Osteoblast (primary cell): ENCODE measurements around the gene ANO2. TPM values are rescaled to one million over a fixed set of nuclear protein-coding genes. Genes with fewer than 3 reads are reported as not detected.

Experiments used
- DNase-seq: peaks from one replicate; pipeline ENCODE4 v3.0.0; 2011; ENCODE audit warnings: low spot score, mixed read lengths; ENCODE audit not compliant: insufficient read length; ENCODE audit errors: missing footprints
- H2AFZ ChIP-seq: 2 replicates; pipeline ENCODE4 v1.6.0; 2011; ENCODE audit warnings: mild to moderate bottlenecking, low read length
- H3K27ac ChIP-seq: 2 replicates; pipeline ENCODE4 v1.5.1; 2011; ENCODE audit warnings: mild to moderate bottlenecking, low read depth, low read length, moderate library complexity
- H3K27me3 ChIP-seq: 2 replicates; pipeline ENCODE4 v1.6.0; 2012; ENCODE audit warnings: mild to moderate bottlenecking, control low read depth, inconsistent platforms, low read length, moderate library complexity; ENCODE audit not compliant: insufficient read depth
- H3K36me3 ChIP-seq: 2 replicates; pipeline ENCODE4 v1.5.1; 2011; ENCODE audit warnings: mild to moderate bottlenecking, low read length, control low read depth, moderate library complexity; ENCODE audit not compliant: insufficient read depth
- H3K4me1 ChIP-seq: 2 replicates; pipeline ENCODE4 v1.5.1; 2011; ENCODE audit warnings: mild to moderate bottlenecking, low read length, control low read depth, moderate library complexity; ENCODE audit not compliant: insufficient read depth
- H3K4me2 ChIP-seq: 2 replicates; pipeline ENCODE4 v1.6.0; 2011; ENCODE audit warnings: mild to moderate bottlenecking, low read length; ENCODE audit not compliant: insufficient read depth
- H3K4me3 ChIP-seq: fragments of 200-600 bp; sonication (generic); 3 replicates; pipeline ENCODE4 v1.5.1; 2012; ENCODE audit warnings: mild to moderate bottlenecking, low read length, inconsistent platforms; ENCODE audit not compliant: insufficient read depth
- H3K79me2 ChIP-seq: 2 replicates; pipeline ENCODE4 v1.6.0; 2012; ENCODE audit warnings: mild to moderate bottlenecking, low read length, control low read depth, inconsistent platforms; ENCODE audit not compliant: insufficient read depth
- H3K9me3 ChIP-seq: 2 replicates; pipeline ENCODE4 v1.5.1; 2011; ENCODE audit warnings: low read depth, low read length, control low read depth
- H4K20me1 ChIP-seq: 2 replicates; pipeline ENCODE4 v1.6.0; 2012; ENCODE audit warnings: mild to moderate bottlenecking, low read length, control low read depth; ENCODE audit not compliant: insufficient read depth
- CTCF ChIP-seq: IDR thresholded peaks from 2 replicates; pipeline ENCODE4 v1.5.1; 2011; ENCODE audit warnings: mild to moderate bottlenecking, low read depth, low read length, moderate library complexity; ENCODE audit errors: extremely low read depth
- total RNA-seq: library from RNA; depleted of rRNA; stranded (reverse); fragments of >200 nt; gene quantifications from 2 replicates; pipeline ENCODE4 v1.2.3, GENCODE V29; 2012

ANO2 gene
- total RNA-seq, 1 donor = under 0.01 TPM

GRCh38 chr12:5792343-5792742, 152.7 kb downstream of the ANO2 start:
- H3K4me1 ChIP-seq = no peaks in the 10 kb centered on the region
- H2AFZ ChIP-seq = no peak overlapping the region
- no peak overlapping the region for H3K4me3 ChIP-seq
- no peaks in the 10 kb centered on the region for H3K27me3 ChIP-seq
- H3K27ac ChIP-seq = no peak overlapping the region
- no peaks in the 10 kb centered on the region for H3K79me2 ChIP-seq
- DNase-seq = no peak
- H4K20me1 ChIP-seq = no peaks in the 10 kb centered on the region
- H3K36me3 ChIP-seq = no peaks in the 10 kb centered on the region
- no peak overlapping the region for H3K4me2 ChIP-seq
- no peak for TF ChIP-seq CTCF
- no peaks in the 10 kb centered on the region for H3K9me3 ChIP-seq

GRCh38 chr12:5789469-5789968, 155.5 kb downstream of the ANO2 start:
- no peaks in the 10 kb centered on the region for H4K20me1 ChIP-seq
- no peak overlapping the region for H3K27ac ChIP-seq
- no peaks in the 10 kb centered on the region for H3K79me2 ChIP-seq
- H3K36me3 ChIP-seq = no peaks in the 10 kb centered on the region
- H2AFZ ChIP-seq = no peak overlapping the region
- TF ChIP-seq CTCF = no peak
- H3K4me3 ChIP-seq = no peak overlapping the region
- no peak overlapping the region for H3K4me2 ChIP-seq
- no peaks in the 10 kb centered on the region for H3K9me3 ChIP-seq
- no peak for DNase-seq
- H3K27me3 ChIP-seq = no peaks in the 10 kb centered on the region
- no peaks in the 10 kb centered on the region for H3K4me1 ChIP-seq

GRCh38 chr12:5787828-5788227, 157.2 kb downstream of the ANO2 start:
- no peak for DNase-seq
- no peak overlapping the region for H3K27ac ChIP-seq
- no peak overlapping the region for H2AFZ ChIP-seq
- no peak overlapping the region for H3K4me2 ChIP-seq
- no peaks in the 10 kb centered on the region for H3K27me3 ChIP-seq
- no peaks in the 10 kb centered on the region for H3K4me1 ChIP-seq
- no peaks in the 10 kb centered on the region for H4K20me1 ChIP-seq
- no peaks in the 10 kb centered on the region for H3K79me2 ChIP-seq
- H3K4me3 ChIP-seq = no peak overlapping the region
- no peak for TF ChIP-seq CTCF
- H3K36me3 ChIP-seq = no peaks in the 10 kb centered on the region
- H3K9me3 ChIP-seq = peaks cover 2% of the 10 kb centered on the region

GRCh38 chr12:5785601-5786000, 159.5 kb downstream of the ANO2 start:
- no peak for DNase-seq
- H3K4me1 ChIP-seq = no peaks in the 10 kb centered on the region
- H3K9me3 ChIP-seq = peaks cover 2% of the 10 kb centered on the region
- no peak overlapping the region for H3K4me3 ChIP-seq
- H3K27ac ChIP-seq = no peak overlapping the region
- H3K27me3 ChIP-seq = no peaks in the 10 kb centered on the region
- H3K4me2 ChIP-seq = no peak overlapping the region
- TF ChIP-seq CTCF = no peak
- H2AFZ ChIP-seq = no peak overlapping the region
- no peaks in the 10 kb centered on the region for H4K20me1 ChIP-seq
- no peaks in the 10 kb centered on the region for H3K36me3 ChIP-seq
- no peaks in the 10 kb centered on the region for H3K79me2 ChIP-seq
